GM23338 (cell line): ENCODE results near the gene TOMM40.

ENCODE experiments used
- CREB1 ChIP-seq: fragments of 250-450 bp; sonication (Bioruptor Pico); IDR thresholded peaks from 2 replicates; pipeline ENCODE4 v1.5.0; 2020; ENCODE audit warnings: low read depth, mild to moderate bottlenecking, moderate library complexity
- CTCF ChIP-seq, 2 experiments: fragments of 200-600 bp in 1 of 2; sonication (generic) in 1 of 2; conservative IDR thresholded peaks; 2 replicates each; pipeline versions ENCODE4 v1.5.1 to v1.6.1; 2016 to 2017; ENCODE audit warnings: antibody characterized with exemption in 2 of 2, low read depth in 2 of 2, mild to moderate bottlenecking in 2 of 2, moderate library complexity in 1 of 2
- ETS1 ChIP-seq: IDR thresholded peaks from 2 replicates; pipeline ENCODE4 v1.6.1; 2016; ENCODE audit warnings: antibody characterized with exemption
- EZH2 ChIP-seq: fragments of 200-600 bp; sonication (generic); IDR thresholded peaks from one replicate; pipeline ENCODE4 v1.8.0; 2017; ENCODE audit warnings: antibody characterized with exemption, mild to moderate bottlenecking, low read depth; ENCODE audit not compliant: unreplicated experiment
- EZH2phosphoT487 ChIP-seq: fragments of 200-600 bp; sonication (generic); IDR thresholded peaks from one replicate; pipeline ENCODE4 v1.8.1; 2018; ENCODE audit warnings: antibody characterized with exemption; ENCODE audit not compliant: unreplicated experiment
- JUNB ChIP-seq: IDR thresholded peaks from one replicate; pipeline ENCODE4 v1.6.1; 2016; ENCODE audit warnings: antibody characterized with exemption; ENCODE audit not compliant: unreplicated experiment
- NANOG ChIP-seq: IDR thresholded peaks from 2 replicates; pipeline ENCODE4 v1.6.1; 2016; ENCODE audit warnings: antibody characterized with exemption, borderline replicate concordance
- POLR2AphosphoS5 ChIP-seq: IDR thresholded peaks from 2 replicates; pipeline ENCODE4 v1.6.1; 2016; ENCODE audit warnings: antibody characterized with exemption, low read depth
- REST ChIP-seq: IDR thresholded peaks from one replicate; pipeline ENCODE4 v1.6.1; 2018; ENCODE audit warnings: antibody characterized with exemption; ENCODE audit not compliant: unreplicated experiment
- STAT1 ChIP-seq: IDR thresholded peaks from one replicate; pipeline ENCODE4 v1.6.1; 2016; ENCODE audit warnings: antibody characterized with exemption; ENCODE audit not compliant: unreplicated experiment
- ZNF114 ChIP-seq: fragments of 250-450 bp; sonication (Bioruptor Pico); IDR thresholded peaks from 2 replicates; pipeline ENCODE4 v1.5.0; 2020; ENCODE audit warnings: mild to moderate bottlenecking, moderate library complexity
- ZNF462 ChIP-seq: fragments of 250-450 bp; sonication (Bioruptor Pico); IDR thresholded peaks from 2 replicates; pipeline ENCODE4 v1.5.0; 2020; ENCODE audit warnings: mild to moderate bottlenecking, moderate library complexity

GRCh38 chr19:44893332-44894051, 2.4 kb downstream of the TOMM40 start:
- TF ChIP-seq CREB1 (CRISPR knock-in tag) = no peak
- TF ChIP-seq CTCF (conservative IDR thresholded peaks at IDR 0.05; ENCODE audit: low read depth in 2 of 2) = no peak
- TF ChIP-seq POLR2AphosphoS5 = no peak
- no peak for TF ChIP-seq REST
- no peak for TF ChIP-seq EZH2
- no peak for TF ChIP-seq ETS1
- no peak for TF ChIP-seq NANOG
- TF ChIP-seq JUNB = no peak
- no peak for TF ChIP-seq EZH2phosphoT487
- no peak for TF ChIP-seq ZNF114 (CRISPR knock-in tag)
- TF ChIP-seq ZNF462 = no peak
- no peak for TF ChIP-seq STAT1
